Aorta (tissue), 5 donors: ENCODE measurements around the gene ITM2B. TPM values are rescaled to one million over a fixed set of nuclear protein-coding genes. Genes with fewer than 3 reads are reported as not detected.
A peak's percentile ranks its signal among the peaks of the same experiment; 100 is the strongest.

ENCODE experiments used
- ATAC-seq: fragments of 200-7000 bp; cut with Tn5 transposase; one replicate; pipeline ENCODE4 v1.9.1; 2022; ENCODE audit warnings: moderate library complexity; ENCODE audit not compliant: low FRiP score
- DNase-seq, 2 donors: peaks; one replicate each; pipeline ENCODE4 v3.0.0-alpha.2; 2020
- H3K27ac ChIP-seq, 2 donors: one replicate each; pipeline ENCODE4 v1.5.1; 2013; ENCODE audit warnings: low read length in 2 of 2, mild to moderate bottlenecking in 2 of 2, moderate library complexity in 2 of 2, control low read depth in 1 of 2, inconsistent platforms in 1 of 2, low read depth in 1 of 2
- H3K27me3 ChIP-seq, 2 donors: one replicate each; pipeline ENCODE4 v1.6.1; 2013; ENCODE audit warnings: control low read depth in 1 of 2, low read length in 1 of 2, mild to moderate bottlenecking in 1 of 2, moderate library complexity in 1 of 2; ENCODE audit not compliant: insufficient read depth in 2 of 2, control insufficient read depth in 1 of 2
- H3K36me3 ChIP-seq, 2 donors: one replicate each; pipeline ENCODE4 v1.6.1; 2013; ENCODE audit warnings: control low read depth in 1 of 2, low read length in 1 of 2, mild to moderate bottlenecking in 1 of 2; ENCODE audit not compliant: insufficient read depth in 2 of 2, control insufficient read depth in 1 of 2
- H3K4me1 ChIP-seq, 2 donors: one replicate each; pipeline ENCODE4 v1.6.1; 2013; ENCODE audit warnings: low read length in 2 of 2, control low read depth in 1 of 2, mild to moderate bottlenecking in 1 of 2, moderate library complexity in 1 of 2; ENCODE audit not compliant: insufficient read depth in 2 of 2, control insufficient read depth in 1 of 2
- H3K4me3 ChIP-seq, 2 donors: one replicate each; pipeline ENCODE4 v1.5.1; 2013; ENCODE audit warnings: low read length in 2 of 2, control low read depth in 1 of 2, mild to moderate bottlenecking in 1 of 2
- H3K9me3 ChIP-seq: one replicate; pipeline ENCODE4 v1.6.1; 2013; ENCODE audit warnings: mild to moderate bottlenecking, low read length; ENCODE audit not compliant: control insufficient read depth
- WGBS, 2 donors: extraction: QIAGEN DNeasy Blood & Tissue Kit; methylation state at CpG; one replicate each; pipeline ENCODE4 v1.1.7; 2013; 5-methylcytosine and 5-hydroxymethylcytosine counted together
- intact Hi-C, 2 donors: fragments of 100-400 bp; cut with DNase I; formaldehyde crosslinking; loops; one replicate each; pipeline versions ENCODE4 v1.14.2 to v1.15.0; 2022
- long read RNA-seq, 2 donors: library from polyadenylated mRNA; unstranded; transcript quantifications; one replicate each; pipeline ENCODE4 v2.0.0, GENCODE V29; 2020 to 2021
- polyA plus RNA-seq, 2 donors: library from polyadenylated mRNA; stranded (reverse); fragments of 200-250 nt; gene quantifications; one replicate each; pipeline ENCODE4 v1.2.3, GENCODE V29; 2013
- total RNA-seq, 2 donors: library from RNA; stranded (reverse); fragmentation: NEBNext Ultra II Directional; extraction: Animal tissue kit (Norgen Biotek cat#: 25700); gene quantifications; one replicate each; pipeline ENCODE4 v1.2.1, GENCODE V29; 2021
- donor health status: healthy with polysubstance abuse.
- donor health status: Bipolar disorder and iron deficiency.
- donor health status: DM: no; HTN: no; CAD: no.
- donor health status: DM: no; HTN: no; CAD: no.
- donor health status: DM: yes; HTN: yes; CAD: no.

ITM2B gene
- total RNA-seq (100 to 1,000 TPM; 549 to 771 TPM), polyA plus RNA-seq (100 to 1,000 TPM; 371 to 929 TPM)
- long read RNA-seq, donor 1, full-length matches to known transcripts = 1,934 of 1,968 reads
- long read RNA-seq, donor 1, partial matches to known transcripts = 23 of 1,968 reads
- long read RNA-seq, donor 1, other reads (novel, unspliced or antisense) = 11 of 1,968 reads
- long read RNA-seq, donor 2, full-length matches to known transcripts = 451 of 479 reads
- long read RNA-seq, donor 2, partial matches to known transcripts = 19 of 479 reads
- long read RNA-seq, donor 2, other reads (novel, unspliced or antisense) = 9 of 479 reads

DNA sequence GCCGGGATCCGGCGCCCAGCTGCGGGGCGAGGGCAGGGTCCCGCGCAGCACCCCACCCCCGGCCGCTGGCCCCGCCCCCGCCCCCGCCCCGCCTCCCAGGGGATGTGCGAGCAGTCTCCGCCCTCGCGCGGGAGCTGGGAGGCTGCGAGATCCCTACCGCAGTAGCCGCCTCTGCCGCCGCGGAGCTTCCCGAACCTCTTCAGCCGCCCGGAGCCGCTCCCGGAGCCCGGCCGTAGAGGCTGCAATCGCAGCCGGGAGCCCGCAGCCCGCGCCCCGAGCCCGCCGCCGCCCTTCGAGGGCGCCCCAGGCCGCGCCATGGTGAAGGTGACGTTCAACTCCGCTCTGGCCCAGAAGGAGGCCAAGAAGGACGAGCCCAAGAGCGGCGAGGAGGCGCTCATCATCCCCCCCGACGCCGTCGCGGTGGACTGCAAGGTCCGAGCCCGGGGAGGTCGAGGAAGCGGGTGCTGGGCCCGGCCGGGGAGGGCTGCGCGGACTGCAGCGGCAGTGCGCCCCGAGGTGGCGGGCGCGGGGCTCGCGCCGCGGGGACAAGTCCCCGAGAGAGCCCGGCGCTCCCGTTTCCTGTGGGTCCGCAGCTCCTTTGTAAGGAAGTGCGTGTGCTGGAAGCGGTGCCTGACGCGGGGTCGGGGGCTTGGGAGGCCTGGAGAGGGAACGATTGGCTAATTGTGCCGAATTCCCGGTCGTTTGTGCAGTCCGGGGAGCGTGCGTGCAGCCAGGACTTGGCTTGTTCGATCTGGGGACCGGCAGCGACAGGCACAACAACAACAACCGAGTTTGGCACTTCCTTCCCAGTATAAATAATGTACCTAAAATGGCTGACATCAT is at the start of gene ITM2B:
Gene ITM2B (plus strand): TSS at position 161 of the 843 bp plus-strand sequence. CDS start 155 bp downstream, at position 316.
- Histone ChIP-seq H3K27me3 (no peaks in the 10 kb centered on the region), H3K27ac (peak within 1 kb of the TSS; percentile 90 to 98), H3K4me1 (peaks cover 0 to 12% of the 10 kb centered on the region in 2 donors), H3K4me3 (peak within 1 kb of the TSS; percentile 65 to 89), H3K9me3 (no peaks in the 10 kb centered on the region), H3K36me3 (no peaks in the 10 kb centered on the region)
- peak; percentile 92 for ATAC-seq
- WGBS, 2 donors = 0 to 1% methylated on average over 74 to 94 of the region's 94 CpGs
- intact Hi-C loops = loop anchor here in 1 of 2 donors (2.0 to 10.0 kb wide), 3 partner anchors 72 to 138 kb away; partner anchors contain the start of genes MED4 and RB1
- DNase-seq = peak; percentile 88 to 92

DNA sequence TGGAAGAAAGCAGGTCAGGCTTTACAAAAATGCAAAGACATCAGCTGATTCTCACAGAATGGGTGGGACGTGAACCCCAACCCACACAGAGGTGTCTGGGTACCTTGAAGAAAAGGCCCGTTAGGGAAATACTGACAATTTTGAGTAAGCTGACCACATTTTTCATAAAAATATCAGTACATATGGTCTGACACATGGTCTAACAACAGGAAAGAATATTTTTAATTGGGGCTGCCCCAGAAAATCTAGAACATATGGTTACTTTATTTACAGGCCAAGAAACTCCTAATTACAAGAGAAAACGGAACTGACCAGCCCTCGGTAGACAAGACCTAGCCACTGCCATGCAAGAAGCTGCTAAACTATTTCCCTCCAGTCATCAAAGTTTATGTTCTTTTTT is 48.7 kb upstream of the ITM2B start:
- no peaks in the 10 kb centered on the region for H3K9me3 ChIP-seq
- no peaks in the 10 kb centered on the region for H3K4me1 ChIP-seq
- ATAC-seq (no peak), DNase-seq (no peak)
- 83 to 87% methylated on average over 4 of the region's 4 CpGs for WGBS, 2 donors
- no peak overlapping the region for H3K4me3 ChIP-seq
- intact Hi-C loops = no loop called here
- H3K27me3 ChIP-seq = peaks cover 0 to 1% of the 10 kb centered on the region in 2 donors
- H3K27ac ChIP-seq = no peak overlapping the region
- no peaks in the 10 kb centered on the region for H3K36me3 ChIP-seq

DNA sequence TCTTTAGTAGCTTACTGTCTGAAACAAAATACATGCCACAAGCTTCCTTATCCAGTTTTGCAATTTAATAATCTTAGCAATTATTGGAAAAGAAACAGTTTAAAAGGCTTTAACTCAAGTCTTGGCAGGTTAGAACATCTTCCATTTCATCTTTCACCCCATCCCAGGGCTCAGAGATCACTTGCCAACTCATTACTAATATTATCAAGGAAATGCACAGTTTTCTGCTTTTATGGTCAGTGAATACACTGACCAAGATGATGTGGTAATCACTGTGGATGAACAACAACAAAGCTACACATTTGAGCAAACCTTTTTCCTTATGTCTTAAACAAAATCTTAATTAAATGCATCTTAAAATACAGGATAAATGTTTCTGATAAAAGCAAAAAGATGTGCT is 48.0 kb upstream of the ITM2B start:
- Histone ChIP-seq H3K27me3 (peaks cover 0 to 1% of the 10 kb centered on the region in 2 donors), H3K9me3 (no peaks in the 10 kb centered on the region), H3K27ac (no peak overlapping the region), H3K4me1 (no peaks in the 10 kb centered on the region), H3K4me3 (no peak overlapping the region), H3K36me3 (no peaks in the 10 kb centered on the region)
- no peak for ATAC-seq
- intact Hi-C loops = no loop called here
- DNase-seq = no peak

DNA sequence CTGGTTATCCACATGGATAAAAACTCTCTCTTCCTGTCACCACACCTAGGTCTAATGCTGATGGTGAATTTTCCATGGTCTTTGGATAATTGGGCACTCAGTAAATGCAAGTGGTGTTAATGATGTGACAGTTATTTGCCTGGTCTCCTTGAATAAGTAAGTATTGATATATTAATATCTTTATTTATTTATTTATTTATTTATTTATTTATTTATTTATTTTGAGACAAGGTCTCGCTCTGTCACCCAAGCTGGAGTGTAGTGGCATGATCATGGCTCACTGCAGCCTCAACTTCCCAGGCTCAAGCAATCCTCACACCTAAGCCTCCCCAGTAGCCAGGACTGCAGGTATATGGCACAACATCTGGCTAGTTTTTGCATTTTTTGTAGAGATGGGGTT is 46.3 kb upstream of the ITM2B start:
- Histone ChIP-seq H3K9me3 (no peaks in the 10 kb centered on the region), H3K4me3 (no peak overlapping the region), H3K4me1 (no peaks in the 10 kb centered on the region), H3K36me3 (no peaks in the 10 kb centered on the region), H3K27ac (no peak overlapping the region), H3K27me3 (peaks cover 0 to 1% of the 10 kb centered on the region in 2 donors)
- intact Hi-C loops = no loop called here
- DNase-seq (no peak), ATAC-seq (no peak)
- 96 to 100% methylated on average over 1 of the region's 1 CpG for WGBS, 2 donors

DNA sequence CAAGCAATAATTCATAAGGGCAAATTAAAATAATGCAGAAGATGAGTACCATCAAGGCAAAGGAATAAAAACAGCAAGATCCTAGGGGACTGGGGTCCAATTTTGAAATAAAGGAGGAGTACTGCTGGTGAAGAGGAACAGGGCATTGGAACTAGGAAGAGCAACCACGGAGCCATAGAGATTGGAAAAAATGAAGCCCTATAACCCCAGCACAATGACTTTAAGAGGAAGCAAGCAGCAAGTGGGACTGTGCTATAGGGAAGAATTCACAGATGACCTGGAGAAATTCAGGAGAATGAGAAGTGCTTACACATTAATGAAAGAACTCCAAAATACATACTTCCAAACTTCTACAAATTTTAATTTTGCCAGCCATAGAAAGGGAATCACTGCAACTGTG is 44.9 kb upstream of the ITM2B start:
- Histone ChIP-seq H3K27me3 (no peaks in the 10 kb centered on the region), H3K36me3 (no peaks in the 10 kb centered on the region), H3K4me1 (no peaks in the 10 kb centered on the region), H3K27ac (no peak overlapping the region), H3K4me3 (no peak overlapping the region), H3K9me3 (no peaks in the 10 kb centered on the region)
- intact Hi-C loops = no loop called here
- DNase-seq = no peak
- no peak for ATAC-seq
- WGBS, 2 donors = 58 to 72% methylated on average over 1 of the region's 1 CpG

DNA sequence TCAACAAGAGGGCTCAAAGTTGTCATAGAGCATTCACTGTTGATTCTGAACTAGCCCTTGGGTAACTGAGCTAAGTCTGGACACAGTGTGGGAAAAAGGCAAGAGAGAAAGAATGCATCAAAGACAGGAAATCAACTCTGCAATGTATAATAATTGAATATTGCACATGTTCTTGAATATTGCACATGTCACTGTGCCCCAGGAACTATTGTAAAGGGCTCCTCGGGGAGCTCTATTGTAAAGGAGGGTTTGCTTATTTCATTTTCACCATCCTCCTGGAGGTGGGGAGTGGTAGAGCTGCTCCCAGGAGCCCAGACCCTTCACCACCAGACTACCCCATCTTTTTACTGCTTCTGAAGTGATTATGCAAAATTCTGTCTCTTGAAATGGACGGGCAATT is 44.4 kb upstream of the ITM2B start:
- WGBS, 2 donors = 63 to 67% methylated on average over 2 of the region's 2 CpGs
- no peaks in the 10 kb centered on the region for H3K4me1 ChIP-seq
- no peaks in the 10 kb centered on the region for H3K36me3 ChIP-seq
- intact Hi-C loops = no loop called here
- no peak overlapping the region for H3K4me3 ChIP-seq
- H3K27me3 ChIP-seq = no peaks in the 10 kb centered on the region
- ATAC-seq (no peak), DNase-seq (no peak)
- H3K9me3 ChIP-seq = no peaks in the 10 kb centered on the region
- H3K27ac ChIP-seq = no peak overlapping the region

DNA sequence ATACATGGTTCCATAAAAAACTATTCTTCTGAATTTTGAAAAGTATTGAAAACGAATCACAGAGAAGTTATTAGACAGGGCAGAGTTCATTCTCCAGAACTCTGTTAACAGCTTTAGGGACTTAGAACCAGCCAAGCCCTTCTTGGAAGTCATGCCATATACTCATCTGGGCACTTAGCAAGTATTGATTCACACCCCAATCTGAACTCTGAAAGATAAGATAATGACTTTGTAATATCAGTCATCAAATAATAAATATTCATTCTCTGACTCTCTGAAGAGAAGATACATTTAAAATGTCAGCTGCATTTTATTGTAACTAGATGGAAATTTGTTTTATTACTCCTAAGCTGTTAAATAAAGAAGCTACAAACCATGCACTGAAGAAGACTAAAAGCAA is 43.8 kb upstream of the ITM2B start:
- intact Hi-C loops = no loop called here
- 51% methylated on average over 1 of the region's 1 CpG for WGBS, 2 donors
- H3K4me1 ChIP-seq = no peaks in the 10 kb centered on the region
- no peaks in the 10 kb centered on the region for H3K9me3 ChIP-seq
- no peaks in the 10 kb centered on the region for H3K27me3 ChIP-seq
- H3K36me3 ChIP-seq = no peaks in the 10 kb centered on the region
- H3K27ac ChIP-seq = no peak overlapping the region
- DNase-seq (no peak), ATAC-seq (no peak)
- no peak overlapping the region for H3K4me3 ChIP-seq

DNA sequence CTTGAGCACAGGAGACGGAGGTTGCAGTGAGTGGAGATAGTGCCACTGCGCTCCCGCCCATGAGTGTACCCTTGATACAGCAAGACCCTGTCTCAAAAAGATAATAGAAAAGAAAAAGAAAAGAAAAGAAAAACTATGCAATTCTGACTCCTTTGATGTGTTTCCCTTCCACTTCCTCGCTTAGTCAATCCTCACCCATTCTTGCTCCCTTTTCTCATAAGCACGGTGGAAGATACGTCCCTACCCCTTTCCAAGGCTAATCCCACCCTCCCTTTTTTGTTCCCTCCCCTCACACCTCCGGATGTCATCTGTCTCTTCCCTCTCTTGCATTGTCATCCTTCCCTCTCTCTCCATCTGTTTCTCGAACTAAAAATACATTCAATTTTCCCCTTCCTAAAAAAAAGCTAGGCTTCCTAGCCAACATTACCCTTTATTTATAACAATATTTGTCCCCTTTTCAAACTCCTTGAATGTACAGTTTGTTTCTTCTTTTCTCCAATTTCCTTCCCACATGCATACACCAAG is 40.5 kb upstream of the ITM2B start:
- Histone ChIP-seq H3K4me1 (no peaks in the 10 kb centered on the region), H3K9me3 (no peaks in the 10 kb centered on the region), H3K27me3 (no peaks in the 10 kb centered on the region), H3K36me3 (no peaks in the 10 kb centered on the region), H3K4me3 (no peak overlapping the region), H3K27ac (no peak overlapping the region)
- DNase-seq (no peak), ATAC-seq (no peak)
- WGBS, 2 donors = 73 to 75% methylated on average over 8 of the region's 8 CpGs
- intact Hi-C loops = no loop called here
